ENCODE data around the gene CSTF3. TPM values are rescaled to one million over a fixed set of nuclear protein-coding genes. Genes with fewer than 3 reads are reported as not detected.

The CSTF3 gene
- total and polyA plus RNA-seq, 2 of the 4 experiments (the other 2 are of a cell fraction) = 14.5 to 23.4 TPM

- Histone ChIP-seq H2BK120ac (ENCODE audit: low read depth, low read length) (no peak overlapping the region), H3K9me3 (ENCODE audit: control insufficient read depth, insufficient read depth, low read length) (no peaks in the 10 kb centered on the region), H2AK9ac (replicated peaks; ENCODE audit: low read depth, low read length, poor library complexity) (no peak overlapping the region), H2BK15ac (ENCODE audit: low read depth, low read length) (no peak overlapping the region), H3K9me1 (ENCODE audit: insufficient read depth, low read length) (no peaks in the 10 kb centered on the region), H2BK20ac (ENCODE audit: low read depth, low read length) (no peak overlapping the region), H2BK5ac (ENCODE audit: low read depth, low read length, poor library complexity, severe bottlenecking) (peak overlapping the region; percentile 39), H3K36me3 (ENCODE audit: control insufficient read depth, insufficient read depth, low read length) (peaks cover 12% of the 10 kb centered on the region), H3K56ac (ENCODE audit: extremely low read depth, insufficient read depth, low read length) (no peak overlapping the region), H3K4me3 (ENCODE audit: insufficient read depth, low read depth, low read length) (no peak overlapping the region), H4K91ac (ENCODE audit: insufficient read depth, low read depth, low read length) (no peak overlapping the region), H3K4me2 (ENCODE audit: low read depth, low read length) (no peak overlapping the region), H3K14ac (replicated peaks; ENCODE audit: low read depth, low read length) (no peak overlapping the region), H2AK5ac (ENCODE audit: low read depth, low read length) (no peak overlapping the region), H3K18ac (ENCODE audit: low read depth, low read length) (no peak overlapping the region), H3K9ac (ENCODE audit: low read depth, low read length) (no peak overlapping the region), H3K79me1 (ENCODE audit: low read depth in 1 of 2, low read length in 2 of 2) (peaks cover 22 to 45% of the 10 kb centered on the region in 2 experiments), H2AFZ (replicated peaks; ENCODE audit: low read length, poor library complexity) (no peak overlapping the region), H4K20me1 (ENCODE audit: insufficient read depth, low read length) (no peaks in the 10 kb centered on the region), H4K8ac (ENCODE audit: low read depth in 2 of 2, low read length in 2 of 2) (no peak overlapping the region), H3K27me3 (ENCODE audit: control insufficient read depth, insufficient read depth, low read length) (no peaks in the 10 kb centered on the region), H4K5ac (ENCODE audit: low read depth, low read length) (no peak overlapping the region), H3K27ac (ENCODE audit: insufficient read depth, low read length) (no peak overlapping the region), H3K4ac (ENCODE audit: low read depth, low read length) (peak overlapping the region; percentile 32), H3K4me1 (ENCODE audit: control insufficient read depth, insufficient read depth, low read length) (peaks cover 8% of the 10 kb centered on the region; the same call in 1 of the 2 replicates), H3K23ac (ENCODE audit: low read depth, low read length) (no peak overlapping the region)
- CTCF ChIA-PET = interaction anchor here (0.6 kb wide), 2 partner anchors 44 to 430 kb away, joined by 3 to 5 read pairs; no protein-coding TSS in a partner anchor
- DNase-seq (no peak), ATAC-seq (ENCODE audit: low read depth) (no peak)
- no peak for TF ChIP-seq MAFK (IDR thresholded peaks at IDR 0.05; ENCODE audit: low read depth, low read length)
- no peak for TF ChIP-seq CHD1 (IDR thresholded peaks at IDR 0.05; ENCODE audit: low read depth, low read length)
- no peak for TF ChIP-seq NFE2L2 (IDR thresholded peaks at IDR 0.05; ENCODE audit: low read depth, low read length)
- no peak for TF ChIP-seq RCOR1 (IDR thresholded peaks at IDR 0.05; ENCODE audit: insufficient replicate concordance, low read length)
- TF ChIP-seq BHLHE40 (IDR thresholded peaks at IDR 0.05; ENCODE audit: low read depth, low read length) = no peak
- TF ChIP-seq RAD21 (IDR thresholded peaks at IDR 0.05; ENCODE audit: low read length) = no peak
- no peak for TF ChIP-seq MAZ (IDR thresholded peaks at IDR 0.05; ENCODE audit: borderline replicate concordance, low read depth, low read length)
- no peak for TF ChIP-seq MXI1 (IDR thresholded peaks at IDR 0.05; ENCODE audit: borderline replicate concordance, low read depth, low read length)
- TF ChIP-seq RFX5 (IDR thresholded peaks at IDR 0.05; ENCODE audit: low read depth, low read length) = no peak
- TF ChIP-seq CEBPB (IDR thresholded peaks at IDR 0.05; ENCODE audit: low read depth, low read length) = no peak
- TF ChIP-seq ELK1 (IDR thresholded peaks at IDR 0.05; ENCODE audit: borderline replicate concordance, low read depth, low read length) = no peak
- no peak for TF ChIP-seq FOS (IDR thresholded peaks at IDR 0.05; ENCODE audit: low read depth, low read length)
- no peak for TF ChIP-seq POLR2A (IDR thresholded peaks at IDR 0.05; ENCODE audit: low read depth, low read length)
- TF ChIP-seq SMC3 (IDR thresholded peaks at IDR 0.05; ENCODE audit: low read depth, low read length) = no peak
- no peak for TF ChIP-seq USF2 (IDR thresholded peaks at IDR 0.05; ENCODE audit: low read depth, low read length)
- 96% methylated on average over 6 of the region's 8 CpGs; no CpG with 5 or more reads in 1 of the 2 experiments for WGBS, 2 experiments (ENCODE audit: extremely low coverage in 2 of 2, insufficient read length in 1 of 2)
- in situ Hi-C loops (cut with MboI; ENCODE audit: low sequenced_read_pairs) (no loop called here), dilution Hi-C loops (cut with HindIII; ENCODE audit: low sequenced_read_pairs, unreplicated experiment) (no loop called here), intact Hi-C loops (cut with micrococcal nuclease) (no loop called here)
- POLR2A ChIA-PET (ENCODE audit: unreplicated experiment) = no interaction called here
- BruUV-seq (replicated peaks) = no TSS peak
Measured at GRCh38 chr11:33045551-33046255, 115.6 kb downstream of the CSTF3 start.
